BLaER1 (cell line): Measurements from ENCODE around the gene UXS1.
A peak's percentile ranks its signal among the peaks of the same experiment; 100 is the strongest.

Experiments used
- H3K27ac ChIP-seq: shearing (Covaris generic); formaldehyde crosslinking; 2 replicates; pipeline ENCODE4 v1.8.1; 2022
- H3K27me3 ChIP-seq: shearing (Covaris generic); formaldehyde crosslinking; 2 replicates; pipeline ENCODE4 v1.8.1; 2022
- H3K36me3 ChIP-seq: shearing (Covaris generic); formaldehyde crosslinking; 2 replicates; pipeline ENCODE4 v1.8.1; 2022
- H3K4me1 ChIP-seq: shearing (Covaris generic); formaldehyde crosslinking; 2 replicates; pipeline ENCODE4 v1.8.1; 2022
- H3K4me2 ChIP-seq: shearing (Covaris generic); formaldehyde crosslinking; 2 replicates; pipeline ENCODE4 v1.8.1; 2022
- H3K4me3 ChIP-seq: shearing (Covaris generic); formaldehyde crosslinking; 2 replicates; pipeline ENCODE4 v1.8.1; 2022
- H3K9ac ChIP-seq: shearing (Covaris generic); formaldehyde crosslinking; 2 replicates; pipeline ENCODE4 v1.8.1; 2022
- H3K9me3 ChIP-seq: shearing (Covaris generic); formaldehyde crosslinking; 2 replicates; pipeline ENCODE4 v1.8.1; 2022
- H4K20me1 ChIP-seq: shearing (Covaris generic); formaldehyde crosslinking; 2 replicates; pipeline ENCODE4 v1.8.1; 2022
- Cebpa-rat ChIP-seq: shearing (Covaris generic); IDR thresholded peaks from 2 replicates; pipeline ENCODE4 v1.8.1; 2022

UXS1 gene

DNA sequence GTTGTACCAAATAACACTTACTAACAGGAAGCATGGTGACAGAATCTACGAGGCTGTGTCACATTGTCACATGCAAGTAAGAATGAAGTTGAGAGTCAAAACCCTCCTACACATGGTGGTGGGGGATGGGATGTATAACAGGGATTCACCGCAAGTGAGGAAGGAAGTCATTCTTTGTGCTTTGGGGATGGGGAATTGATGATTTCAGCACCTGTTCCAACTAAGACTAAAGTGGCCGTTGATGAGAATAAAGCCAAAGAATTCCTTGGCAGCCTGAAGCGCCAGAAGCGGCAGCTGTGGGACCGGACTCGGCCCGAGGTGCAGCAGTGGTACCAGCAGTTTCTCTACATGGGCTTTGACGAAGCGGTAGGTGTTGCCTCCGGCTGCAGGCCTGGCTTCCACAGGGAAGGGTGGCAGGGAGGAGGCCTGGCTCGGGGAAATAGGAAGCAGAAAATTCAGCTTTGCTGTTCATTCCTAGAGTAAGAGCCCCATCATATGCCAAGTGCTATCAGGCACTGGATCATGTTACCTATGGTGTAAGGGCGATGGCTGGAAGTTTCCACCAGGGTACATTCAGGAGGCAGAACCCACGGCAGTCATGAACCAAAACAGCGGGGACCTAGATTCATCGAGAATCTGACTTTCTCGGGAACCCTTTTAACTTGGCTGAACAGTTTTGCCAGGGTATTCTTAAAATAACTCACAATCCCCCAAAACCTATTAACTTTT lies 120.3 kb downstream of the UXS1 start:
- no peak for TF ChIP-seq Cebpa-rat
- no peaks in the 10 kb centered on the region for H3K9me3 ChIP-seq
- H3K4me2 ChIP-seq = peak overlapping the region; percentile 26
- no peaks in the 10 kb centered on the region for H3K27me3 ChIP-seq
- no peak overlapping the region for H3K9ac ChIP-seq
- H3K4me3 ChIP-seq = no peak overlapping the region
- no peaks in the 10 kb centered on the region for H3K36me3 ChIP-seq
- peaks cover 10% of the 10 kb centered on the region for H3K4me1 ChIP-seq
- H4K20me1 ChIP-seq = no peaks in the 10 kb centered on the region
- H3K27ac ChIP-seq = no peak overlapping the region

DNA sequence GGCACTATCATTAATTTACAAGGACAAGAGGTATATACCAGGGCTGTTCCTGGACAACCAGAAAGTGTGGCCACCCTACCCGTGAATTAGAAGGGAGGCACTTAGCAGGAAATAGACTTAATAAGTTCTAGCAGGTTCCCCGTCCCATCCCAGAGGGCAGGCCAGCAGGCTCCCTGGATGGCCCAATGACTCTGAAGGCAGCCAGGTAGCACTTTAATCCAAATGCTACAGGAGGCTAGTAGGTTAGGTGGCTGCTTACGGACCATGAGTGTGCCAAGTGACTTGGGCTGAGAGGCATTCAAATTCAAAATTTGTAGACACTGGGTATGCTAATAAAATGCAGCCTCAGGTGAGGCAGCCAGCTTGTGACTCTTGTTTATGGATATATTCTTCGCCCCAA lies 123.9 kb downstream of the UXS1 start:
- H3K4me2 ChIP-seq = no peak overlapping the region
- no peak for TF ChIP-seq Cebpa-rat

DNA sequence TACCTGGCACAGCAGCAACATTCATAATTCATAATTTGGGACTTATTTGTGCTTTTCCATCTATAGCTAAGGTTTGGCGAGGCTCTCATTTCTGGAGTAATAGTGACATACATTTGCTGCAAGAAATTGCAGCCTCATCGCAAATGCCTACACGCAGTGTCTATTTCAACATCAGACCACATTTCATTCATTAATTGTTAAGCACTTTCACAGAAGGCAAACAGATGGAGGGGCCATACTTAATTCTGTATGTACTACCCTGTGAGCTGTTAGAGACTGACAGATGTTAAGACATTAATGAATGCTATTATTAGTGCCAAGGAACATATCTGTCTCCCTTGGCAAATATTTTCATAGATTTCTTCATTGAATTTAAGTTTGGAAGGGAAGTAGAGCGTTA lies 125.7 kb downstream of the UXS1 start:
- Histone ChIP-seq H3K4me2 (no peak overlapping the region), H3K27me3 (peaks cover 9% of the 10 kb centered on the region; the same call in 1 of the 2 replicates), H3K27ac (no peak overlapping the region), H3K9ac (no peak overlapping the region), H3K9me3 (peaks cover 20% of the 10 kb centered on the region), H3K36me3 (no peaks in the 10 kb centered on the region), H3K4me1 (peaks cover 9% of the 10 kb centered on the region), H4K20me1 (no peaks in the 10 kb centered on the region), H3K4me3 (no peak overlapping the region)
- no peak for TF ChIP-seq Cebpa-rat

More for the DNA sequence above, 123.9 kb downstream of the UXS1 start:
- no peaks in the 10 kb centered on the region for H4K20me1 ChIP-seq
- H3K9me3 ChIP-seq = peaks cover 14% of the 10 kb centered on the region
- H3K36me3 ChIP-seq = no peaks in the 10 kb centered on the region
- H3K4me1 ChIP-seq = peaks cover 11% of the 10 kb centered on the region
- H3K27ac ChIP-seq = no peak overlapping the region
- no peak overlapping the region for H3K4me3 ChIP-seq
- no peak overlapping the region for H3K9ac ChIP-seq
- peaks cover 7% of the 10 kb centered on the region; the same call in 1 of the 2 replicates for H3K27me3 ChIP-seq

DNA sequence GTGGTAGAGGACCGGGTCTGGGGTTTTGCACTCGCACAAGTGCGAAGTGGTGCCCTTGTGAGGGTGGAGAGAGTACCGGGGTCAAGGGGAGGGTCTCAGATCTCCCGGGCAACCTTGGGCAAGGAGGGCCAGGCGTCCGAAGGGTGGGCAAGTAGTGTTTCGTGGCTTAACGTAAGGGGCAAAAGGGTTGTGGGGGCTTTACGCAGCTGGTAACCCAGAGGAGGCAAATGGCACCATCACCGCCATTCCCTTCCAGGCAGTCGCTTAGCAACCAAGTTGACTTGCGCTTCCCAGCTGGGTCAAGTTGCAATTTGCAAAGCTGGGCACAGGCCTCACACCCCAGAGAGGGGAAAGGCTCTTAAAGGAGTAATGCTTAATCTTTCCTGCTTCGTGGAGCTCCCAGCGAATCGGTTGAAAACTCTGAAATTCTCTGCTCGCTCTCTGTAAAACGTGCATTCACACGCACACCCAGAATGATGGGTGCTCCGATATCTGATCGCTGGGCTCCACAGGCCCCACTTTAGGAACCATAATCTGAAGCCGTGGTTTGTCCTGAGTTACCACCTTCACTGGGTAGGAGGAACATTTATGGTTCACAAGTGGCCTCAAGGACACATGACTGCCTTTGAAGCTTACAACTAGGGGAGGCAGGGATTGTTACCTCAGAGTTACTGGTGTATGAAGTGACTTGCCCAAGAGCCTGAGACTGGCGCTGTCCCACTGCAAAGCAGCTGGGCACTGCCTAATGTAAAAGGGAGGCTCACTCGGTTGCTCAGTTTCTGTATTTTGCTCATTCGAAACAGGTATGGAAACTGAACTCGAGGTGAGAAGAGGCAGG lies 127.9 kb downstream of the UXS1 start:
- no peak overlapping the region for H3K4me2 ChIP-seq
- no peak for TF ChIP-seq Cebpa-rat
- no peak overlapping the region for H3K4me3 ChIP-seq
- H3K36me3 ChIP-seq = no peaks in the 10 kb centered on the region
- H3K9me3 ChIP-seq = peaks cover 20% of the 10 kb centered on the region
- H3K27ac ChIP-seq = no peak overlapping the region
- H4K20me1 ChIP-seq = no peaks in the 10 kb centered on the region
- H3K4me1 ChIP-seq = peaks cover 5% of the 10 kb centered on the region; the same call in 1 of the 2 replicates
- peaks cover 9% of the 10 kb centered on the region; the same call in 1 of the 2 replicates for H3K27me3 ChIP-seq
- H3K9ac ChIP-seq = no peak overlapping the region

DNA sequence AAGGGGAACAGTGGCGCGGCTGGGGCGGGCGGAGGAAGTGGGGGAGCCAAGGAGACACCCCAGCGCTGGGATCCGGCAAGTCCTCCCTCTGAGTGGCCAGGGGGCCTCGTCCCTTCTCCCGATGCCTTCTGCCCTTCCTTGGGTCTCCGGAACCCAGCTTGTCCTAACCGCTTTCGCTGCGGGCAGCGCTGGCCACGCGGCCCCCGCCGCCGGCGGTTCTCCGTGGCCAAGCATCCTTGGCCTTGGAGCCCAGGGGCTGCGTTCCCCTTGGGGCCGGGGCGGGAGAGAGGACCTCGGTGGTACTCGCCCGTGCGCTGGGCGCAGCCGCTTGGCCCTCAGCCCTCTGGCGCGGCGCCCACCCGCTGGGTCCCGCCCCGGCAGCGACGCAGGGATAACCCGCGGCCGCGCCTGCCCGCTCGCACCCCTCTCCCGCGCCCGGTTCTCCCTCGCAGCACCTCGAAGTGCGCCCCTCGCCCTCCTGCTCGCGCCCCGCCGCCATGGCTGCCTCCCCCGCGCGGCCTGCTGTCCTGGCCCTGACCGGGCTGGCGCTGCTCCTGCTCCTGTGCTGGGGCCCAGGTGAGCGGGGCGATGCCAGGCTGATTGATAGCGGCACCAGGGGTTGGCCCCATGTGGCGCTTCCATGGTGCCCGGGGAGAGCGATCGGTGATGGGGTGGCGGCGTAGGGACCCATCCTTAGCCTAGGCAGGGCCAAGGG lies 128.7 kb downstream of the UXS1 start:
- Histone ChIP-seq H3K27me3 (peaks cover 9% of the 10 kb centered on the region; the same call in 1 of the 2 replicates), H3K9ac (no peak overlapping the region), H3K27ac (no peak overlapping the region), H3K4me3 (no peak overlapping the region), H3K4me2 (no peak overlapping the region), H4K20me1 (no peaks in the 10 kb centered on the region), H3K4me1 (peaks cover 5% of the 10 kb centered on the region; the same call in 1 of the 2 replicates), H3K9me3 (peaks cover 20% of the 10 kb centered on the region), H3K36me3 (no peaks in the 10 kb centered on the region)
- no peak for TF ChIP-seq Cebpa-rat

DNA sequence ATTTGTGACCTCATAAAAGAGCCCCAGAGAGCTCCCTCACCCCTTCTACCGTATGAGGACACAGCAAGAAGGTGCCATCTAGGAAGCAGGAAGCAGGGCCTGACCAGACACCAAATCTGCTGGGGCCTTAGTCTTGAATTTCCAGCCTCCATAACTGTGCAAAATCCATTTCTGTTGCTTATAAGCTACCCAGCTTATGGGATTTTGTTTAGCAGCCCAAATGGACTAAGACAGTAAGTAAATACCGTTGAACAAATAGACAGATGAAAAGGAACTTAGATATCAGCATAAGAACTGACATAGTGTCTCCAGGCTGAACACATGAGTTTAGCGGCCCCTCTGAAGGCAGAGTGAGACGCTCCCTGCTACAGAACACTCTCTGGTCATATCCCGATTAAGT lies 130.9 kb downstream of the UXS1 start:
- Histone ChIP-seq H3K27me3 (peaks cover 9% of the 10 kb centered on the region; the same call in 1 of the 2 replicates), H3K9ac (no peak overlapping the region), H3K9me3 (peaks cover 20% of the 10 kb centered on the region), H3K27ac (no peak overlapping the region), H3K4me3 (no peak overlapping the region), H3K4me1 (peaks cover 5% of the 10 kb centered on the region; the same call in 1 of the 2 replicates), H3K4me2 (no peak overlapping the region), H4K20me1 (no peaks in the 10 kb centered on the region), H3K36me3 (no peaks in the 10 kb centered on the region)
- TF ChIP-seq Cebpa-rat = no peak

DNA sequence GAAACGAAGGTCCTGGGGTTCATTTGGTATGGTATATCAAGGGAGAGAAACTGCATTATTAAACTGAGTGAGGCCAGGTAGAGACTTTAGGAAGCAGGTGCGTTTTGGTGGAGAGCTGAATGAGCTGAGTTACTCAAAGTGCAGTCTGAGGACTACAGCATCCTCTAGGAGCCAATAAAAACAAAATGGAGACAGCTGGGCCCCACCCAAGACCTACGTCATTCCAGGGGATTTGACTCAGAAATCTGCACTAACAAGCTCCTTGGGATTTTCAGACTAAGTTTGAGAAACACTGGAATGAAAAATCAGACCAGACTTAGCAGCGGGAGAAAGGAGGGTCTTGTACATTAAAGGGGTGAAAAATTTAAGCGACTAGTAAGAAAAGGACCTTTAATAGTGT lies 131.5 kb downstream of the UXS1 start:
- Histone ChIP-seq H3K27me3 (peaks cover 9% of the 10 kb centered on the region; the same call in 1 of the 2 replicates), H3K9me3 (peaks cover 20% of the 10 kb centered on the region), H4K20me1 (no peaks in the 10 kb centered on the region), H3K9ac (no peak overlapping the region), H3K36me3 (no peaks in the 10 kb centered on the region), H3K27ac (no peak overlapping the region), H3K4me1 (peaks cover 5% of the 10 kb centered on the region; the same call in 1 of the 2 replicates), H3K4me2 (no peak overlapping the region), H3K4me3 (no peak overlapping the region)
- no peak for TF ChIP-seq Cebpa-rat

DNA sequence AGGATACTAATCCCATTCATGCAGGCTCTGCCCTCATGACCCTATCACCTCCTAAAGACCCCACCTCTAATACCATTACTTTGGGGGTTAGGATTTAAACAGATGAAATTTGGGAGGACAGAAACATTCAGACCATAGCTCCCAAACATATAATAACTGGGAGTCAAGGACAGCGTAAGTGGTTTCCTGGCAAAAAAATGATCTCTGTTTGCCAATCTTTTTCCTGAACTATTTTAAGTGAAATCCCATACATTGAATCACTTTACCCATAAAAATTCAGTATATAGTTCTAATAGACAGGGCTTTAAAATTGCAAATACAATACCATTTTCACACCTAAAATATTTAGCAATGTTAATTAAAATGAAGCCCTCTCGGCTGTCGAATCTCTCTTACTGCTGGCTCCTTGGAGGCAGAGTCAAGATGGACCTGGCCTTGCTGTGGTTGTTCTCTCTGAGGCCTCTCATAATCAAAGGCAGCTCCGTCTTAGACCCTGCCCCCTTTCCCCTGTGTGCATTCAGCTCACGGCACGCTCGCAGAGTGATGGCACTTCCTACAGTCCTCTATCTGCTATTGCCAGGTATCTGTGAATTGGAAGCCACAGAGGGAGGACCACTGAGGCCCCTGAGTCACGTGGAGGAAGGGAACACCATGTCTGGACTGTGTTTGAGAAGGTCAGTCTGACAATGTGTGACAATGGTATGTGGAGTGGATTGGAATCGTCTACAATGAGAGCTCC lies 132.3 kb downstream of the UXS1 start:
- Histone ChIP-seq H3K4me3 (no peak overlapping the region), H3K9me3 (peaks cover 20% of the 10 kb centered on the region), H3K4me2 (no peak overlapping the region), H3K36me3 (no peaks in the 10 kb centered on the region), H3K27ac (no peak overlapping the region), H3K4me1 (peaks cover 5% of the 10 kb centered on the region; the same call in 1 of the 2 replicates), H4K20me1 (no peaks in the 10 kb centered on the region), H3K27me3 (peaks cover 9% of the 10 kb centered on the region; the same call in 1 of the 2 replicates), H3K9ac (no peak overlapping the region)
- no peak for TF ChIP-seq Cebpa-rat
